ENCODE data around the gene CPB2. TPM values are rescaled to one million over a fixed set of nuclear protein-coding genes. Genes with fewer than 3 reads are reported as not detected.

Gene CPB2
- total and polyA plus RNA-seq, 9 of the 15 experiments (the other 6 are each of a cell fraction or from before 2014, with no cell fraction given), result 0.03 to 0.16 (median 0.07) TPM; not detected in 6

GRCh38 chr13:46149272-46150133 is 44.7 kb upstream of the CPB2 start:
- DNase-seq (ENCODE audit: extremely low read depth in 1 of 4, low spot score in 3 of 4), result no peak
- Histone ChIP-seq H3K9ac (ENCODE audit: insufficient read depth in 1 of 2, low read depth in 2 of 2, low read length in 2 of 2) (no peak overlapping the region), H3K9me3 (replicated peaks; ENCODE audit: control insufficient read depth, insufficient read depth, low read depth, low read length) (no peaks in the 10 kb centered on the region), H3K4me3 (no peak overlapping the region), H3K4me2 (ENCODE audit: insufficient read depth, low read length) (no peak overlapping the region), H3K79me2 (ENCODE audit: control insufficient read depth, insufficient read depth, low read length) (no peaks in the 10 kb centered on the region), H3K27ac (ENCODE audit: extremely low read depth, low read depth, low read length) (no peak overlapping the region), H4K20me1 (replicated peaks; ENCODE audit: control insufficient read depth, insufficient read depth, low read length) (no peaks in the 10 kb centered on the region), H3K4me1 (replicated peaks in 1 of 2; ENCODE audit: control insufficient read depth in 2 of 2, insufficient read depth in 2 of 2, low read length in 2 of 2) (no peaks in the 10 kb centered on the region), H2AFZ (ENCODE audit: low read depth, low read length) (no peak overlapping the region), H3K9me1 (ENCODE audit: control insufficient read depth, insufficient read depth, low read length) (no peaks in the 10 kb centered on the region), H3K27me3 (ENCODE audit: control insufficient read depth in 2 of 2, insufficient read depth in 2 of 2, low read length in 2 of 2) (no peaks in the 10 kb centered on the region), H3K36me3 (ENCODE audit: control insufficient read depth, insufficient read depth, low read length) (peaks cover 91% of the 10 kb centered on the region)
- POLR2A ChIA-PET, result interaction anchor here (1.1 kb wide), 1 partner anchor 15 kb away, joined by 4 read pairs; no protein-coding TSS in a partner anchor
- intact Hi-C loops (cut with micrococcal nuclease) (no loop called here), in situ Hi-C loops (cut with MboI) (loop anchor here (10.0 kb wide), 1 partner anchor 145 kb away; no protein-coding TSS in a partner anchor)
- FAIRE-seq, result no peak
- WGBS (ENCODE audit: insufficient coverage, low coverage, missing lambda C conversion rate), result 76% methylated on average over 7 of the region's 7 CpGs
- CTCF ChIA-PET (ENCODE audit: low intra/inter-chr PET ratio), result no interaction called here
- no TSS peak for BruUV-seq (replicated peaks)
- ATAC-seq, result no peak; the same call in 1 of the 3 replicates
- TF ChIP-seq BACH1 (tag; IDR thresholded peaks at IDR 0.05) (no peak), NR2F6 (CRISPR knock-in tag; IDR thresholded peaks at IDR 0.05) (no peak), ZNF280A (IDR thresholded peaks at IDR 0.05; ENCODE audit: low read depth, partially characterized antibody) (no peak), ZNF274 (IDR thresholded peaks at IDR 0.05; ENCODE audit: borderline replicate concordance, low read depth, low read length) (no peak), STAT5A (IDR thresholded peaks at IDR 0.05; ENCODE audit: borderline replicate concordance, low read length) (no peak), ZNF318 (IDR thresholded peaks at IDR 0.05; ENCODE audit: borderline replicate concordance in 1 of 2, low read depth in 1 of 2) (no peak), ZNF239 (CRISPR knock-in tag; IDR thresholded peaks at IDR 0.05) (no peak), FOXJ2 (tag; IDR thresholded peaks at IDR 0.05) (no peak), ZNF408 (CRISPR knock-in tag; IDR thresholded peaks at IDR 0.05; ENCODE audit: low read depth) (no peak), ZNF3 (CRISPR knock-in tag; IDR thresholded peaks at IDR 0.05) (no peak)
